Stimulated activated naive CD4-positive, alpha-beta T cell treated with Interleukin-2 at 50 U/mL for 16 hours (primary cell): ENCODE results near the gene ZNF592.

ENCODE experiments used
- DNase-seq: peaks from one replicate; lab custom pipeline; 2025; lab: John Stamatoyannopoulos, UW

The ZNF592 gene

DNA sequence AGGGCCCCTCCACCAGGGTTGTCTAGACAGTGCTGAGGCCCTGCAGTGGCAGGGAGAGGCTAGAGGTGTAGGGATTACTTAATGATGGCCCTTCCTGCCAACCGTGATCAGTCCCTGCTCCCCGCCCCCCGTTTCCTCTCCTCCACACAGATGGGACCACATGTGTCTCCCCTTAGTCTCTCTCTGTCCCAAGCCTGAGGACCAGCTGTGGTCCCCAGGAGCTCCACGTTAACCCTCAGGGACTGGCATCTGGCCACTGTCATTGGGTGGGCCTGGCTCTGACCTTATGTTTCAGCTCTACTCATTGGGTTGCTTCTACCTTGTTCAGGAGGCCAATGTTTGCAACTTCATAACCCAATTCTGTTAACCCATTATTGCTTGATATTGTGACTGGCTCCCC lies 62.8 kb downstream of the ZNF592 start:
- no peak for DNase-seq

DNA sequence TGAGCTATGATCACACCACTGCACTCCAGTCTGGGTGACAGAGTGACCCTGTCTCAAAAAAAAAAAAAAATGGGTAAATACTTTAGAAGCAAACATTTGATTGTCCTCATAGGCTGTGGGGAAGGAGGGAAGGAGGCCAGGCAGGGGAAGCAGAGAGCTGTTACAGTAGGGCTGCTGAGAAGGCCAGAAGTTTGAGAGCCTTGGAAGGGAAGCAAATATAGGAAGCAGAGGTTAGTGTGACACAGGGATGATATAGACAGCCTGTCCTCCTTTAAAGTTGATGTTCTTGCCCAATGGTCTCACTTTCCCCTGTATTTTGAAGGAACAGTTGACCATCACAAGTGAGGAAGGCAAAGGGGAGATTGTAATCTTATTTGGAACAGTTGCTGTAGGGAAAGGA lies 63.4 kb downstream of the ZNF592 start:
- no peak for DNase-seq

DNA sequence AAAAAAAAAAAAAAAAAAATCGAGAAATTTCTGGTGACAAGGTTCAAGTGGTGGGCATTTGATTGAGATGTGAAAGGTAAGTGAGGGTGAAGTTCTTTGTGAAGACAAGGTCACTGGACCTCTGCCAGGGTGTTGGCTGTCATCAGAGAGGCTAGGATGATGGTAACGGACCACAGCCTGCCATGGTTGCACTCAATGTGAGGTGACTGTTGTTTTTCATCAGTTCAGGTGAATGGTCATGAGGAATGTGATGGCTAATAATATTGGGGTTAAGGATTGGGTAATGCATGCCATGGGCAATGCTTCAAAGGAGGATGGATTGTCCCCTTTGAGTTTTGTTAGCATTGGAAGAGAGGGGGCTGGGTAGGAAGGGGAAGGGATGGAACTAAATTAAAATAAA lies 64.5 kb downstream of the ZNF592 start:
- no peak for DNase-seq

DNA sequence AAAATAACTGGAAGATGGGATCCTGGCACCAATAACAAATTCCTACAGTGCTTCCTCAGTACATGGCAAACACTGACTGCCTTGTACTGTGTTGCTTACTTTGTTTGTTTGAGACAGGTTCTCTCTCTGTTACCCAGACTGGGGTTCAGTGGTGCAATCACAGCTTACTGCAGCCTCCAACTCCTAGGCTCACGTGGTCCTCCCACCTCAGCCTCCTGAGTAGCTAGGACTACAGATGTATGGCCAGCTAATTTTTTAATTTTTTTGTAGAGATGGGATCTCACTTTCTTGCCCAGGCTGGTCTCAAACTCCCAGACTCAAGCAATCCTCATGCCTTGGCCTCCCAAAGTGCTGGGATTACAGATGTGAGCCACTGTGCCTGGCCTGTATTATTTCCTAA lies 65.0 kb downstream of the ZNF592 start:
- no peak for DNase-seq

DNA sequence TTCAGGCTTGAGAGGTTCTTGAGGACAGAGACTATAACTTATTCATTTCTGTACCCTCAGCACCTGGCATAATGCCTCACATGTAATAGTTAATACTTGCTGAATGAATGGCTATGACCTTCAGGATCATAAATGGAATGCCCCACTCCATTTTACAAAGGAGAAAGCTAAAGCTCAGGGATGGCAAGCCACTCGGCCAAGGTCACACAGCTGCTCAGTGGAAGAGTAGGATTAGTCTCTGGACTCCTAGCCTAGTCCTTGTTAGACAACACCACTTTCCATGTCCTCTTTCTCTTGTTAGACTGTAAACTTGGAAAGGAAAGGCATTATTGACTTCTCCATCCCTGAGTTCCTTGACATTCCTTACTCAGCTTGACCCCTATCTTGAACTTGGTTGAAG lies 65.5 kb downstream of the ZNF592 start:
- no peak for DNase-seq

DNA sequence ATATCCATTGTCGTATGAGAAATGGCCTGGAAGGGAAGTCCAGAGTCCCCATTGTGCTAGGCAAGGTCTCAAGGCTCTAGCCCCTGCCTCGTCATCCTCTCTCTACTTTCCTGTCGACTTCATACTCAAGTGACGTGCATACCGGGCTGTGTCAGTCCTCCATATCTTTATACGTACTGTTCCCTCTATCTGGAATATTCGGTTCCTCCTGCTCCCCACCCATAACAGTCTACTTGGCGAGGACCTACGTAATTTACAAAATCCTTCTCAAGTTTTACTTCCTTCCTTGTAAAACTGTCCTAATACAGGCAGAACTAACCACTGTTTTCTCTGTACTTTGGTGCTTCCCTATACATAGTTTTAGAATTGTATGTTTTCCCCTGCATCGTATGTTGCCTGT lies 66.5 kb downstream of the ZNF592 start:
- no peak for DNase-seq

DNA sequence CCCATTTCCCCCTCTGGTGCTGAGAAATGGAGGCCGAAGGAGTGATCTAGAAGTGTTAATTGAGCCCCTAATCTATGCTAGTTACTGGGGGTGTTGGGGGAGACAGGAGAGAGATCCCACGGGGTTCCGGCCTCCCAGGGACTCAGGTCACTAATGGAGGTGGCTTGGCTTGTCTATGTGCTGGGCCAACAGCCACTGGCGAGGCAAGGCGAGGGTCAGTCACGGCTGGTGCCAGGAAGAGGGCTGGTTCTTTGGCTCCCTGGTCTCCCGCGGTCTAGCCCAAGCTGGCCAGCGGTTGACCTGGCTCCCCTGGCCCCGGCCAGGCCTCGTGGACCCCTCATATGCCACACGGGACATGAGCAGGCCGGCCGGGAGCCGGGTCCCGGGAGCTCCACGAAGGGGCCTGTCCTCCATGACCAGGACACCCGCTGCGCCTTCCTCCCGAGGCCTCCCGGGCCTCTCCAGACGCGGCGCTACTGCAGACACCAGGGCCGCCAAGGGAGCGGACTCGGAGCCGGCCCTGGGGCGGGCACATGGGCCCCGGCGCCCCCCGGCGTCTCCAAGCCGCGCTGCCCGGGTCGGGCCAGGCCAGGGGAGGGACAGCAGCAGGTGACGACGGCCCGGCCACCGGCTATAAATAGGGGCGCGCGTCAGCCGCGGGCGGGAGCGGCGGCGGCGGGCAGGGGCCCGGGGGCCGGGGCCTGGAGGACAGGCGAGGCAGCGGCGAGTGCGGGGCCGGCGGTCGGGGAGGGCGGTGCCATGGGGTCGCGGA lies 68.5 kb downstream of the ZNF592 start, which contains the start of gene ALPK3:
Gene ALPK3, plus strand, starts transcription at position 663 of the 772 bp plus-strand sequence. Its CDS starts 97 bp downstream, at position 760.
- no peak for DNase-seq

DNA sequence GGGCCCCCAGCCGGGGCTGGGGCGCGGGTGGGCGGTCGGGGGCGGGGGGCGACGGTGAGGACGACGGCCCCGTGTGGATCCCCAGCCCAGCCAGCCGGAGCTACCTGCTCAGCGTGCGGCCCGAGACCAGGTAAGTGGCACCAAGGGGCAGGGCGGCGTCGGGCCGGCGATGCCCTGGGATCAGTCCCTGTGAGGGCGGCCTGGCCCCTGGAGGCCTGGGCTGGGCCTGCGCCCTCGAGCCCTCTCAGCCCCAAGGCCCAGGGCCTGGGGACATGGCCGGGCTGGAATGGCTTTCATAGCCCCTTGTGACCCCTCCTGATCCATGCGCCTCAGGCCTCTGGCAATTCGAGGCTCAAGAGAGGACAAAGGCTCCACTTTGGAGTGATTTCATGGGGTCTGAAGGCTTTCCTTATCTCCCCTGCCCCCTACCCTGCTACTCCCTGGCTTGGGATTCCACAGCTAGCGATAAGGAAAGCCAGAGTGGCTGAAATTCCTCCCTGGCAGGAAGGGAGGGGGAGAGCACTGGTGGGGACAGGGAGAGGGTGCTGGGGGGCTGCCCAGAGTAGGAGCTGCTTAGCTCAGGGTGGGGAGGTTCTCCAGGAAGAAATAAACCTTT lies 69.2 kb downstream of the ZNF592 start:
- no peak for DNase-seq

DNA sequence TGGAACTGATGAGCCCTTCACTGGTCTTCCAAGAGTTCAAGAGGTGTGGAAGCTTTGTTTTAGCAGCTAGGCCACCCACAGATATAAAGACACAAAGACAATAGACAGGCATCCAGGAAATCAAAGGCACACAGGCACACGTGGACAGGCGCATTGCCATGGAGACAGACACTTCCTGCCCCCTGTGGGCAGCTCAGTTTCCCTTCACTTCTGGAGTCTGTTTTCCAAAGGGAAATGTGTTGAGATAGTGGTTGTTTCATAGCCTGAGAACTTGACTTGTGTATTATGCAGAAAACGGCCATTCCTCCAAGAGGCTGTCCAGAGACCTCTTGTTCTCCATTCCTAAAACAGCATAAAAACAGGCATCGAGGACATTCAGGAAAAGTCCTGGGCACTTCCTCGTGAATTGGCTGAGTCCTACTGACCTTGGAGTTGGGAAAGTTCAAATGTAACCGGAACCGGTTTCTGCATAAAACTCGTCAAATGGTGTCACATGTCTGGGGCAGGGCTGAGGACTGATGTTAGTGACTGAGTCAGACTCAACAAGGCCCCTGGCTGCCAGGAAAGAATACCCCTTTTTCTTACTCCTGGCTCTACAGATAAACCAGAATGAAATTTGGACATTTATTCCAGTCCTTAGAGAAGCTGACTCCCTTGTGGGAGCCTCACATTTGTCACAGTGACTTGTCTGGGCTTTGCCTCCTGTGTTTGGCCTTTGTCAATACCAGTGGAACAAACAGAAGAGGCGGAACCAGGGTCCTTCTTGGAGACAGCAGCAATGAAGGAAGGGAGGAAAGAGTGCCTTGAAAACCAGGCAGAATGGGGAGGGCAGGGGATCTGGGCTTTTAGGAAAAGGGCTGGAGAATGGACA lies 70.1 kb downstream of the ZNF592 start:
- DNase-seq = no peak

DNA sequence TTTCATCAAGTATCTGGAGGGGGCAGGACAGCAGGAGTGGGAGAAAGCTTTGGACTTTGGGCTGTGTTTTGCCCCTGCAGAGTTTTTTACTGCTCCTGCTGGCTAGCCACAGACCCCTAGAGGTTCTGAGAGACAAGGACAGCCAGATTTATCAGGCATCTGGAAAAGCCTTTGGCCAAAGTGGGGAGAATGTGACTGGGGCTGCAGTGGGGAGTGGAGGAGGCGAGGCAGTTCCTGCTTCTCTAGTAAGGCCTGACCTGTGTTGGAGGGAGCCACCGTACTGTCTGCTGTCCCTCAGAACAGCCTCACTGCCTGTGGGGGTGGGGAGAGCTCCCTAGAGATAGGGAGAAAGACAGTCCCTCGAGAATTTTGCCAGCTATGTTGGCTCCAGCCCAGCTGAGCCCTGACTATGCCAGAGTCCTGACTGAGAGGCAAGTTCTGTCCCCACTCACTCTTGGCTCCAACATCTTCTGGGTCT lies 70.9 kb downstream of the ZNF592 start:
- no peak for DNase-seq

DNA sequence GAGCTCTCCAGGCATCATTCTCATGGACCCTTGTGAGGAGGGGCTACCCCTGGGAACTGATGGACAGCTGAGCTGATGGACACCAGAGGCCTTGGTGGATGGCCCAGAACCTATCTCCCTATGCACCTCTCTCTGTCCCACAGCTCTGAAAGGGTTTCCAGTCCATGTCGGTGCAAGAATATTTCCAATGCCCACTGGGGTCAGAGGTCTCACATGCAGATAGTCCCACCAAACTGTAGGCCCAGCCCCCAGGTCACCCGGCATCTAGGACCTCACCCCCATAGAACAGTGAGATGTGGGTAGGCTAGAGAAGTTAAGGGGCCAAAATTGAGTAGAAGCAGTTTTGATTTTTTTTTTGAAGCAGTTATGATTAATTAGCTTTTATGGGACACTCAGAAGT lies 71.4 kb downstream of the ZNF592 start:
- DNase-seq = no peak

DNA sequence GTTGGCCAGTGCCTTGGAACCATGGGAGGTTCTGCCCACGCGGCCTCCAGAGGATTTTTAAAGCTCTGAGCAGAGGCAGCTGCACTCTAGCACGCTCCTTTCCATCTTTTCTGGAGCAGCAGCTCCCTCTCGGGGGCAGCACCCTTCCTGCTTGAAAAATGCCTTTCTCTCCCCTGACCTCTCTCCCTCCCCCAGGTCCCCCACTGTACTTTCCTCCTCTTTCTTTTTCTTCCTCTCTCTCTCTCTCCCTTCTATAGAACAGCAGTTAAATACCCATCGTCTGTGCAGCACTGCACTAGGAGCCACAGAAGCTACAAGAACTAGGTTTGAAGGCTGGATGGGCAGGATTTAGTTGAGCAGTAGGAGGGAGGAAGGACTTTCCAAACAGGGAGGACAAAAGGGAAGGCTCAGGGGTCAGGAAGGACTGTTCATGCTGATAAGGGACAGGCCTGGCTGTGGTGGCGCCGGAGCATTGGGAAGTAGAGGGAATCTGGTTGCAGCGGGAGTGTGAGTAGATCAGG lies 73.2 kb downstream of the ZNF592 start:
- DNase-seq = no peak

DNA sequence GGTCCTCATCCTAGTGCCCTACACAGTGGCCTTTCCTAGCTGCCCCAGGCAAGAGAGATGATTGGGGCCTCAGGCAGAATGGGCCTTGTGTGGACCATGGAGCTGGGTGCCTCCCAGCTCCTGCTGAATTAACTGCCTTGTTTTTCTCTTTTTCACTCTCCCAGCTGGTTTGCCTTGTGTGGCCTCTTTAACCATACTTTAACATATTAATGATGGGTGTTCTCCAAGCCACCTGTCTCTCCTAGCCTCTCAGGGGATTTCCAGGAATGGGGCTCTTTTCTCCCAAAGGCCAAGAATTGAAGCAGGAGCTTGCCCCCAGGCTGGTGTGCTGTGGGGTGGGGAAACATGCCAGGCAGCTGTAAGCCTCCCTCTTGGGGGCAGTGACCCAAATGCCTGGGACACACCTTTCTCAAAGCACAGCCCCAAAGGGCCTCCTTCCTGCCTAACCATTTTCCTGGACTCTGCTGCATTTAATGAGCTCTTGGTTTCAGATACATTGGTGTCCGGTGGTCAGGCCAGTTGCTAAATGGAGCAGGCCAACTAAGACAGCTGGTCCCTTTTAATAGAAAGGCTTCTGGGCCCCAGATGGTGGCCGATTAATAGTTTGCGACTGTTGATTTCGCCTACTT lies 74.4 kb downstream of the ZNF592 start:
- no peak for DNase-seq

DNA sequence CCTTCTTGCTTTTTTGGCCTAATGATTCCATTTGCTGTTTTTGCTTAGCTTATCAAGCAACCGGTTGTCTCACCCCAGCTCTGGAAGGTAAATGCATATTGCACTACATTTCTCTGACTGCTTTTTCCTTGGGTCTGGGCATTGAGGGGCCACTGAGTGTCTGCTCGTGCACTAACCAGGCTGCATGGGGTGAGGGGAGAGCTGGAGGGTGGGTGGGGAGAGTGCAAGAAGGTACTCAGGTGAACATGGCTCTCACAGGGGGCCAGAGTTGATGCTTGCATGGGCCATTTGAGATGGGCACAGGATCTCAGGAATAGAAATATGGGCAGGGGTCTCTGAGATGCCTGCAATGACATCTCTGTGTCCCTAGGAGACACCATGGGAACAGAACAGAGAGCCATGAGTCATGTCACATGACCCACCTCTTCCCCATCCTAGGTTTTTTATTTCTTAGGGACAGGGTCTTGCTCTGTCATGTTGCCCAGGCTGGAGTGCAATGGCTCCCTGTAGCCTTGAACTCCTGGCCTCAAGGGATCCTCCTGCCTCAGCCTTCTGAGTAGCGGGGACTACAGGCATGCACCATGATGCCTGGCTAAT lies 75.0 kb downstream of the ZNF592 start:
- no peak for DNase-seq

DNA sequence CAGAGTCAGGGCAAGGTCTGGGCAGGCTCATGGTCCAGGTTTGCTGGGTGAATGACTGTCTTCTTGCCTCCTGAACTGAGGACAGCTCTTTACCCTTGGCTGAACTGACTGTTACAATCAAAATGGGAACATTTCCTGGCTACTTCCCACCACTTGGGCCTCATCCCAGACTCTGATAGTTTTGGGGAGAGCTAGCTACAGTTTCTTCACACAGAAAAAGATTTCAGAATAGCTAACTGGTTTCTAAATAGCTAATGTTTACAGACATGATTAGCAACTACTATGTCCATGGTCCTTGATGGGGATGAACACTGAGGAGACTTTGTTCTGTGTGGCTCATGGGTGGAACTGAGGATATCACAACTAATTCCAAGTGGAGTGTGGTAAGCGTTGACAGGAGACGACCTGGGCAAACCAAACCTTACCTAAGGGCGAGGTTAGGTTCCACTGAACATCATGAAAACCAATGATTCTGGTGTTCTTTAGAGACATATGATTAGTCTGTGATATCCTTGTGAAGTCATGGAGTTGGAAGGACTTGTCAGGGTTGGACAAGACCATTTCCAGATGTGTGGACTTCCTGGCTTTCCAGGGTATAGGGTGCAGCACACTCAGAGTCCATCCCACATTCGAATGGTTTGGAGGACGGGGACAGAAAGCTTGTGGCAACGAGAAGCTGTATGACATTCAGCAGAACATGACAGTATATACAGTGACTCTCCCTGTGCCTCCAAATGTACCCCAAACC lies 76.0 kb downstream of the ZNF592 start:
- no peak for DNase-seq

DNA sequence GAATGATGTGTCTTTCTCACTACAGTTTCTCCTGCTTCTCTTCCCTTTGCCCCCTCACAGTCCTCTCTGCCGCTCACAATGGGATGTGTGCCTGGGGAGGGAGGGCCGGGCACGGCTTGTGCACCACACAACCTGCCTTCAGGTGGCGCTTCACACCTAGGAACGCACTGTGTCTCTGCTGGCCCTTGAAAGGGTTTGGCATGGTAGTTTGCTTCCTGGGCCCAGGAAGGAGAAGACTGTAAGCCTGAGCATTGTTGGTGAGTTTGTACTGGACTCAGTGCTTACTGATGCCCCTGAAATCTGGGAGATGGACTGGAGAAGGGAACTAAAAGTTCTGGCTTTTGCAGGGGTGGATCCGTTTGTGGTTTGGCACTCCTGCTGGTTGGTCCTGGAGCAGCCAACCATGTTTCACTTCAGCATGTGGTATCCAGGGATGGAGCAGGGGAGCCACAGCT lies 78.0 kb downstream of the ZNF592 start:
- no peak for DNase-seq

DNA sequence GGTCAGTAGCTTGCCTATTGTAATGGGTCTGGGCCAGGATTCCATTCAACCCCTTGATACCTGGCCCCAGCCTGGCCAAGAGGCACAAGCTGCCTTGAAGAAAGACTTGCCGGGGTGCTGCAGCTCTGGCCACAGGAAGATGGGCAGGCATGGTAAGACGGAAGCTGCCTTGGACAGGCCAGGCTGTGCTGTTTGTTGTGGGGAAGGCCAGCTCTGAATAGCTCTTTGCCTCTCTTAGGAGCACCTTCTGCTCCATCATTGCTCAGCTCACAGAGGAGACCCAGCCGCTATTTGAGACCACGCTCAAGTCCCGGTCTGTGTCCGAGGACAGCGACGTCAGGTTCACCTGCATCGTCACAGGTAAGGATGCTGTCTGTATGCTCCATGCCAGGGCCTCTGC lies 78.9 kb downstream of the ZNF592 start:
- no peak for DNase-seq

DNA sequence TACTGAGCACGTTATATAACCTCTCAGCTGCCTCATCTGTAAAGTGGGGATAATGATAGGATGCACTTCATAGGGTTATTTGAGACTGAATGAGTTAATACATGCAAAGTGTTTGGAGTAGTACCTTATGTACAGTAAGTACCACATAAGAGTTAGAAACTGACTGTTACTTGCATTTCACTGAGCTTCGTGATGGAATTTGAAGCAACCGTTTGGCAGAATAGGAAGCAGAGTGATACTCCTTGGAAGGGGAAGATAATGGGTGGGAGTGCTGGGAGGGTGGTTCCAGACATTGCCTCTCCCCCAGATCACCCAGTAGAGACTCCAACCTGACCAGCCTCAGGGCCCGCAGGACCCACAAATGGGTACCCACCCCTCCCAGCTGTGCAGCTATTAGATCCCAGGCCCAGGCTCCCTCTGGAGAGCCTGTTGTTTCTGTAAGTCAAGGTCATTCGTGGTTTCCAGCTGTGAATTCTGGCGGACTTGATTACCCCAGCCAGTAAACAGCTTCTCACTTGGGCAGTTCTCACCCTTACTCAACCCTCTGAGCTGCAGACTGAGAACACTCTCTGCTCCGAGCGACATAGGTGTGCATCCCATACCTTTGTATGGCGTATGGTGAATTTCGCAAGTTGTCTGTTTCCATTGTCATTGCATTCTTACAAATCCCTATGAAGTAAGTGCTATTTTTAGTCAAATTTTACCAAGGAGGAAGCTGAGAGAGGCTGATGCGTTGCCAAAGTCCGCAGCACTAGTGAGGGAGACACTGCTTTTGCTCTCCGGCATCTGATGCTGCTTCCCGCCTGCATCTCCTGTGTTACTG lies 79.9 kb downstream of the ZNF592 start:
- no peak for DNase-seq

DNA sequence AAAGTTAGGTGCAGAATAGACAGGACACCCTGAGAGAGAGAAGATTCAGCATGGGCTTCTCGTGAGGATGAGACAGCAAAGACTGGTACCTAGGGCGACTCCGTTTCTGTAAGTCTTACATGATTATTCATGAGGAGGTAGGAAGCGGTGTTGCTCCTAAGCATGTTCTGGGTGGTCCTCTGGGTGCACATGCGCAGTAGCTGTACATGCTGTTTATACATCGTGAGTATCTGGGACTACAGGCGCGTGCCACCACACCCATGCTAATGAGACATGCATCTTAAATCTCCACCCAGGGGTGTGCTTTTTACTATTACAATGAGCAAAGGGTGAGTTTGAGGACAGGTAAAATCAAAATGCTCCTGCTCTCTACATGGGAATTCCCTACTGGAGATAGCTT lies 81.0 kb downstream of the ZNF592 start:
- DNase-seq = no peak

DNA sequence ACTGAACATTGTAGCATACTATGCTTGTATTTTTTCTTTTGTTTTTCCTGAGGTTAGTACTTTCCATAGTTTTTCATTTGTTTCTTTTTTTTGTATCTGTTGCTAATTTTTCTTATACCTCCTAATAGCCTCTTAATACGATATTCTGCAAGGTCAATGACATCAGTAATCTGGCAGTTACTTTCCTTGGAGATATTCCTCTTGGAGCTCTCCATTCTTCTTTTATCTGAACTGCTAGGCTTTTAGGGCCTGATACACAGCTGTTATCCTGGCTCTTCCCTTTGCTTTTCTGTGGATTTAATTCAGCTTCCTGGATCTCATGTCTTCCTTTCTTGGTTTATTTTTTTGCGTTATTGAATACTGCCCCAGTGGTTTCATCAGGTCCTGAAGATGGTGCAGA lies 81.6 kb downstream of the ZNF592 start:
- no peak for DNase-seq
